GM19468 (cell line): ENCODE data around the gene HTR2C.
"Not testable (repeated sequence)": the region's sequence is repeated elsewhere in the genome, so short reads cannot be mapped to it uniquely, and the experiment has no call there.

Experiments used
- ATAC-seq: cut with Tn5 transposase; IDR thresholded peaks from one replicate; pipeline ENCODE4 v1.9.1; 2021; ENCODE audit warnings: mild to moderate bottlenecking, moderate library complexity, moderate number of reproducible peaks; ENCODE audit not compliant: unreplicated experiment; ENCODE audit errors: extremely low read depth

The HTR2C gene

DNA sequence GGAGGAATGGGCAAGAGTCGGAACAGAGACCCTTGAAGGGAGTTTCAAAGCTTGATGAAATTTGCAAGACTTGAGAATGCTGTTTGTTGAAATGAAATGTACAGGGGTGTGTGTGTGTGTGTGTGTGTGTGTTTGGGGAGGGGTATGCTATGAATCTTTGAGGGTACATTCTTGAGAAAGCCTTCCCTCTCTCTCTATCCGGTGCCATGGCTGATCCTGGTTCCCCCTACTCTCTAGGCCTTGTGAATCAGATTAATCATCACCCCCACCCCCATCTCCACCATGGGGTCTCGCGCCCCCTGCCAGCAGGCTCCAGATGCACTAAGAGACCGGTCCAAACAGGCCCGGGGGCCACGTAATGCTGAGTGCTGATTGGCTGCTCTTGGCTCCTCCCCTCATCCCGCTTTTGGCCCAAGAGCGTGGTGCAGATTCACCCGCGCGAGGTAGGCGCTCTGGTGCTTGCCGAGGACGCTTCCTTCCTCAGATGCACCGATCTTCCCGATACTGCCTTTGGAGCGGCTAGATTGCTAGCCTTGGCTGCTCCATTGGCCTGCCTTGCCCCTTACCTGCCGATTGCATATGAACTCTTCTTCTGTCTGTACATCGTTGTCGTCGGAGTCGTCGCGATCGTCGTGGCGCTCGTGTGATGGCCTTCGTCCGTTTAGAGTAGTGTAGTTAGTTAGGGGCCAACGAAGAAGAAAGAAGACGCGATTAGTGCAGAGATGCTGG, at the start of gene HTR2C:
HTR2C (plus strand) TSS at position 441 of the 729 bp plus-strand sequence. CDS start 142,851 bp downstream, outside the sequence.
- no peak for ATAC-seq

DNA sequence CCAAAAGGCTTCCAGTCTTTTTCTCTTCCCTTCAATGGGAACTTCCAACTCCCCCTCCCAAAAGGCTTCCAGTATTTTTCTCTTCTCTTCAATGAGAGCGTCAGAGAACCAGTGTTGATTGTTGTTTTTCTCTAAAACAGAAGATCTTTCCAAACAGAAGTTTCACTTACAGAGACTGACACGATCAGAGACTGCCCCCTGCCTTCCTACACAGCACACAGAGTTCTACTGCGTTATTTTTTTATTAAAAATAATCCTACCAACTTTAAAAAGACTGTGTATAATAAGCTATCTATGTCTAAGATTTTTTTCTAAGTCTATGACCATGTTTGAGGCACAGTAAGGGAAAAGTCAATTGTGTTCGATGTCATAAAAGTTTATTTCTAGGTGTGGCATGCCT, 3.5 kb upstream of the HTR2C start:
- no peak for ATAC-seq

DNA sequence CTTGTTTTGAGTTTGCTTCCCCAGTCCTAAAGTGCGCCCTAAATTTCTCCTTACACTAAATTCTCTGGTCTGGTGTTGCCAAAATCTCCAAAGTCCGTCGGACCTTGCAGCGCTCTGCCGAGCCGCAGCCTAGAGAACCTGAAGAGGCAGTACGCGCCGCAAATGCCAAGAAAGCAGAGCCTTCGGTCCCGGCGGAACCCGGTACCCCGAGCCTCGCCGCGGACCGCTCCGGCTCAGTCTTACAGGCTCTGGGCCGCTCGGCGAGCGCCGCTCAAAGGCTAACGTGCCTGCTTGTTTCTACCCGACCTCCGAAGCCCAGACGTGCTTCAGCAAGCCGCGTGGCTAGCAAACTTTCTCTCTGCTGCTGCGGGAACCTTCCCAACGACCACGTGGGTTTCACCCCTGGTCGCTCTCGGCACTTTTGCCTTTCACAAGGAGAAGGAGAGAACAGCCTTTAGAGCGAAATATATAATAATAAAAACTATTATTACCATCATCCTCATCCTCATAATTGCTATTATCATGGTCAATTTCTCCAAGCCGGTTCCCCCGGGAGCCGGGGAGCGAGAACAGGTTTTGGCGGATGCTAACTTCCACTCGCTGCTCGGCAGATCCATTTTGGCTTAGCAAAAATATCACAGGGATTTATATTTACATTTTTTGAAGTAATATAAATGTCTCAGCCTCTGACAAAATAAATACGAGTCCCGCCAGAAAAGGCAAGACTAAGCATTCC, 2.2 kb upstream of the HTR2C start:
- no peak for ATAC-seq

DNA sequence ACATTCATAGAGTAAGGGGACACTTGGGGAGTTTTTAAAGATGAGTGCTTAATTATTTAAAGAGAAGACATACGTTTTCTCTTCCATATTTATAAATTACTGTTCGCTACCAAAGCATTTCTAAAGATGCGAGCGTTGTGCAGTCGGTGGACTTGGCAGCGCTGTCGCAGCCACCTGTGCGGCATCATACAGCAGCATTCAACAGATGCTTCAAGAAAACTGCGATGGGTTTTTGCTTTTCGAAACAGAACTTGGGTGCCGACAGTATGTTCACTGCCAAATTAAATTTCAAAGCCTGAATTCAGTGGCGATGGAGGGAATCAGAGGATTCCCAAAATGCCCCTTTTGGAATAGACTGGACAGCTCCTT, 1.6 kb upstream of the HTR2C start:
- no peak for ATAC-seq

DNA sequence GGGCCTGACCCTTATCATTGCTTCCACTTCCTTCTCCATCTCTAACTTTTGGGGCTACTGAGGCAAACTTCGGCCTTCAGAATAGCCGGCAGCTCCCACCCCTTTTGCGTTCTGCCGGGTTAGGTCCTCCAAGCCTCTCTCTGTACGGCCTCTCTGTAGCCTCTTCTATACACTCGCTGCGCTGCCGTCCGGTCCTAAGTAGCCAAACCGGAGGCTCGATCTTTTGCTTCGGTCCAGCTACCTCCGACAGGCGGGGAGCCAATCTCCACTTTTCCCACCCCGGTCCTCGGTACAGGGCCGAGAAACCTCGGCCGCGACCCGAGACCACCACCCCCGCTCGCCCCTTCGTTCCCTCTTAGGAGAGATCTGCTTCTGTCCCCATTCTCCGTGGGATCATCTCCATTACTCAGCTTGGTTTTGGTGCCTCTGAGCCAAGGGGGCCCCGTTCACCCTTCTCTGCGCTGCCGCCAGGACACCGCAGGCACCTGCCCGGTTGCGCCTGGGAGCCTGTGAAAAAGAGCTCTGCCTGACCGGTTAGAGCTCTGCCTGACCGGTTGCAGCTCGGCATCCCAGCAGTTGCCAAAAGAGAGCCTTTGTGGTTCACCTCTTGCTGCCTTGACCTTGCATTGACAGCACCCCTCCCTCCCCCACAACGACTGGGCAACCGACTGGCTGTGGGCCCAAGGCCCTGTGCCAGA, 1.0 kb upstream of the HTR2C start:
- ATAC-seq: no peak

DNA sequence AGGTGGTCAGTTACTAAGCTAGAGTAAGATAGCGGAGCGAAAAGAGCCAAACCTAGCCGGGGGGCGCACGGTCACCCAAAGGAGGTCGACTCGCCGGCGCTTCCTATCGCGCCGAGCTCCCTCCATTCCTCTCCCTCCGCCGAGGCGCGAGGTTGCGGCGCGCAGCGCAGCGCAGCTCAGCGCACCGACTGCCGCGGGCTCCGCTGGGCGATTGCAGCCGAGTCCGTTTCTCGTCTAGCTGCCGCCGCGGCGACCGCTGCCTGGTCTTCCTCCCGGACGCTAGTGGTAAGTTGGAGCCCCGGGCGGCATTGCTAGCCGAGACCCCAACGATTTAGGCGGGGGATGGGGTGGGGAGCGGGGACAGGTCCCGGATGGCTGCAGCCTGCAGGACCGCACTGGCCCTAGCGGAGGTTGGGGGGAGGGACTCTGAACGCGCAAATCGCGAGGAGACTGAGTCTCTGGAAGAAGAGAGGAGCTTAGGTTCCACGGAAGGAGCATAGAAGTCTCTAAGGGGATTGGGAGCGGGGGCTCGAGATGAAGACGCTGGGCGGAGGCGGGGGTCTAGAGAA, 573 bp downstream of the HTR2C start:
- no peak for ATAC-seq

DNA sequence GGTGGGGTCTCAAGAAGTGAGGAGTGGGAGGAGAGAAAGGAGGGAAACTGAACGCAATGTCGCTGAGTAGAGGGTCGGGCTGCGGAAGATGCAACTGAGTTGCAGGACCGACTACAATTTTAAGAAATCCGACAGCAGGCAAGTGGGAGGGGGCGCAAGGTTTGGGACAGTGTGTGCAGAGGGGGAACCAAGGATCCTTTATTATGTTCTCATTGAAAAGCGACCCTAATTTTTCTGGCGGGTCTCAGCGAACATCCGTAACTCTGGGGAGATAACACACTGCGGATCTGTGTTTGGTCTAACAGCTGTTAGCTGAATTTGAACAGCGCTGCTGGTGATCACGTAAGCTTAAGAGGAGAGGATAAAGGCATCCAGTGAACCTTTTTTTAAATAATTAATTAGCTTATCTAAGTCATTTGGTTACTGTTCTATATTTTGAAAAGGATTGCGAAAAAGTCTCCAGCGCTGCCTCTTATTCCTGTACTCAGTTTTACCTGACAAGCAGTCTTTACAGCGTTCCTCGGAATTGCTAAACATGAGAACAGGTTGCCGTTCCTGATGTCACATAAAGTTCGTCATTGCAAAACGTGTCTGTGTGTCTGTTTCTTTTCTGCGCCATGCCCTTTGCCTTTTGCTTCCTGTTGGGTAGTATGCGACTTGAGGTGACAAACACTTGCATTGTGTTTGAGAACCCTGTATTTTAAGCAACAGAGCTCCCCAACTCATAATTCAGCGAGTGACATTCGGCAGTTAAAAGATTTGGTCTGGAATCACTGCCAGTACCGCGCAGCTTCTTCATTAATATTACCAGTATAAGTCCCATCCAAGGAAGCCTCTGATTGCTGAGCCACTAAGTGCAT, 1.3 kb downstream of the HTR2C start:
- ATAC-seq: no peak

DNA sequence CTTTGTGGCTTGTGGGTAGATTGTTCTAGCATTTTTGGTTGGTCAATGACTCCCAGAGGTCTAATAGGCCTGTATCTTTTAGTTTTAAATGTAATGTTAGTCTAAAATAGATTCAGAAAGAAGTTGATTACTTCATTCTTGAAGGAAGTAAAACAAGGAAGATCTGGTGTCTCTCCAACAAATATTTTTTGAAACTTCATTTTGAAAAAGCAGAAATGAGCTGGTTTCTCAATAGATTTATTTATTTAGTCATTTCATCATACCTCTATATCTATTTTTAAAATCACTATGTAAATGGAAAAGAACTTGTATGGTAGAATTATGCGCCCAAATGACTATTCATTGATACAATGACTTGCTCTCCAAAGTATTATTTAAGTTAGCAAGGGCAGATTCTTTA, 7.2 kb downstream of the HTR2C start:
- no peak for ATAC-seq

DNA sequence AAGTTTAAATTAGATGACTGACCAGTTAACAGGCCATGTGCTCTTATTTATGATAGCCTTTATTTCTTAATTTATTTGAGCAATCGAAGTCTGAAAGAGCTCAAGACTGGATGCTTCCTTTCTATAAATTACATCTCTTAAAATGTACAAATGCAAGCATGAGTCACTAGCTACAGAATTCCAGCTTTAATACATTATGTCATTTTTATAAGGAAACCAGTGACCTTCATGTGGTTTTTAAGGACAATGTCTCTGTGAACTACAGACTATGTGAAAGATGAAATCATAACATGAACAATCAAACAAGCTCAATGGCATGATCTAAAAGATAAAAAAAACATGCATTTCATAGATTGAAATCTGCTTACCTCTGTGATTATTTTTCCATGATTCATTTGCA, 15.4 kb downstream of the HTR2C start:
- ATAC-seq: no peak

DNA sequence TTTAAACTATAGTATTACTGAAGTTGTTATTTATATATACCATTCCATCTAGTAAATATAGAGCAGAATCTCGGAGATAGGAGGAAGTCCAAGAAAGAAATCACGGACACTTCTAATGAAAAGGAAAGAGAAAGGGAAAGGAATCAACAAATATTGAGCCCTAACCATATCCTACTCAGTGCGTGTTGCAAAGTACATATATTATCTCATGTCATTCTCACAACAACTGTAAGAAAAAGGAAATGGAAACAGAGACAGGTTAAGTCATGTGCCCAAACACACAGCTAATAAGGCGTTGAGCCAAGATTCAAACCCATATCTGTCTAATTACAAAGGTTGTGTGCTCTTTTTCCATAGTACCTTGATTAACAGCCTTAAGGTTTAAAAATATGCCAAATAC, 16.0 kb downstream of the HTR2C start:
- no peak for ATAC-seq

DNA sequence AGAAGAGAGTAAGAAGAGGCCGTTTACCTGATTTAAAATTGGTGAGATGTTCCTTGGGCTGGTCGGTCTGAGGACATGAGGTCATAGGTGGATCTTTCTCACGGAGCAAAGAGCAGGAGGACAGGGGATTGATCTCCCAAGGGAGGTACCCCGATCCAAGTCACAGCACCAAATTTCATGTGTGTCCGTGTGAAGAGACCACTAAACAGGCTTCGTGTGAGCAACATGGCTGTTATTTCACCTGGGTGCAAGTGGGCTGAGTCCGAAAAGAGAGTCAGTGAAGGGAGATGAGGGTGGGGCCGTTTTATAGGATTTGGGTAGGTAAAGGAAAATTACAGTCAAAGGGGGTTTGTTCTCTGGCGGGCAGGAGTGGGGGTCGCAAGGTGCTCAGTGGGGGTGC, 22.7 kb downstream of the HTR2C start:
- not testable (repeated sequence) for ATAC-seq

DNA sequence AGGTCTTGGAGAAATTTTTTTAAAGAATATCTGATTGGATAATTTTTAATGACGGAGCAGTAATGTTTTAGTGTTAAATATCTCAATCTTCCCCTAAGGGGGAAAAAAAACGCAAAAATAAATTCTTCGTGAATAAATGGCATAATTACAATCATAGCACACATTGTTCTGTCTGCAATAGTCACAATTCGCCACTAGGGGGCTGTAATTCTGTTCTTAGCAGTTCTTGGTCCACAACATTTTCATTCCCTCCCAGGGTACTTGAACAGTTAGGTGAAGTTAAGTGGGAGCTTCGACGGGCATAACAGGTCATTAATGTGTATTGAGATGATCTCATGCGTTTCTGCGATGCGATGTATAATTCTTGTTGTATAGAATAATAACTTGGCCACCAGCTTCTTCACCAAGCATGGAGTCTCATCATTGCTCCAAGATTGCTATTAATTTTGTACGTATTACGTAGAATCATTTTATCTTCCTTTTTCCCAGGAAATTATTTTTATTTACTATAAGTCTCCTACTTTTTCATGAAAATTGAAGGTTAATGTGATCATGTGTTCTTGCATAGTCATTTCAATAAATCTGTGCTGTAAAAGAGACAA, 27.2 kb downstream of the HTR2C start:
- no peak for ATAC-seq

DNA sequence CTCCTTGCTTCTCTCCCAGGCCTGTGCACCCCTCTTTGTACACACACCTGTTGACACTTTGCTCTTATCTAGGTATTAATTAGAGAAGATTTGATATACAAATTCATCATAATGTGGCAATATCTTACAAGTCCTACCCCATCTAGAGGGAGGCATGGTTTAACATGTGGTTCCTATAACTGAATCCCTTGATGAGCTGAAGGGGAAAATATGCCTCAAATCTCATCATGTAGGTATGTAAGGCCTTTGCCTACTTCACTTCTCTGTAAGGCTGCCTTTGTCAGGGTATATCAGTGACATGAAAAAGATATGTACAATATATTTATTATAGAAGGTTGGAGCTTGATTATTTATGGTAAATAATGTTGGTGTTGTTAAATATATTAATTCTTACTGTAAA, 31.9 kb downstream of the HTR2C start:
- ATAC-seq: no peak

DNA sequence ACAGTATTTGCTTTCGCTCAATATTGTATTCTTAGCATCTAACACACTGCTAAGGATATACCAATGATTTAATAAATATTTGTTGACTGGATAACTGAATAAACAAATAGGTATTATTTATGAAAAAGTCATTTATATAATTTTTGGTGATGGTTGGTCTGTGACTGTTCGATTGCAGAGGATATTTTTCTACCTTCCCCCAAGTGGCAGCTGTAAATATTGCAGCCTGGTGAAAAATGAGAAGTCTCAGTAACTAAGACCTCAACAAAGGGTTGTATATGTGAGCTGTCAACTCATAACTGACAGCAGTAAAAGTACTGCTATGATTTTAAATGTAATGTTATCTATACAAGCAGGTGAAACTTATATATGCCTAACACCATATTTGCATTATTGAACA, 36.0 kb downstream of the HTR2C start:
- ATAC-seq: no peak

DNA sequence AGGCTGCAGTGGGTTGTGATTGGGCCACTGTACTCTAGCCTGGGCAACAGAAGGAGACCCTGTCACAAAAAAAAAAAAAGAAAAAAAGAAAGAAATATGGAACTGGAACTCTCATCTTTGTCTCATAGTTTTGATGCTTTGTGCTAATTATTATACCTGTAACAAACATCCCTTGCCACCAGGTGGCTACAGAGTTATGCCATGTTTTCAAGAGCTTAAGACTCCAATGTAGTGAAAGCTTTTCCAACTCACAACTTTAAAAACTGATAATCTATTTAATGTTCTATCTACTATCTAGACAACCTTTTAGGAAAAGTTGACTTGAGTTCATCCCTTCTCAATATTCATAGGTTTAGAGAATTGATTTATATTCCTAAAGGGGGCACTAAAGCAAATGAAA, 42.4 kb downstream of the HTR2C start:
- ATAC-seq: no peak

DNA sequence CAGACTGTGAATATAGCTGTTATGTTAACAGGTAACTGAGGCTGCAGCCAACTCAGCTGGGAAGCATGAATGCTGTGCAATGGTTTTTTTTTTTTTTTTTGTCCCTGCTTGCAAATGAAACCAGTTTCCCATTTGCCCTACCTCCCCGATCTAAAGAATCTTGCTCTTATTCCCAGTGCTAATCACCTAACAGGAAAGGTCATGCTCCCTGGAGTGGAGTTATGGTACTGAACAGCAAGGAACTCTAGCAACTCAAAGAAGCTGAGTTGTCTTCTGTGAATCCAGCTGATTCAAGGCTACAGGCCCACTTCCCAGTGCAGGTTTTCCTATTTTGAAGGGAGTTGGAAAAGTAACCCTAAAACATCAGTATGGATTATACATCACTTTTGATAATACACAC, 52.1 kb downstream of the HTR2C start:
- ATAC-seq: no peak

DNA sequence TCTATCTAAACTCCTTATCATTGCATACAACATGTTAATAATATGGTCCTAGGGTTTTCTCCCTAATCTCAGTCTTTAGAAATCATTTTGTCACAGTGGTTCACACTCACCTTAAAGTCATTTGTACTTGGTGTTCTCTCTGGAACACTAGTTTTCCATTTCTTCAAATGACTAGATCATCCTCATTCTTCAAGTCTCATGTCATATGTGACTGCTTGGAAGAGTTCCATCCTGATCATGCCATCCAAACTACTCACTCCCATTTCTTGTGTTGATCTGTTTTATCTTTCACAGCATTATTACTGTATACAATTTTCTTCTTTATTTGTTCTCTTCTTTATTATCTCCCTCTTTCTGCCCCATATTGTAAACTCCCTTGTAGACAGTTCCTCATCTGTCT, 66.5 kb downstream of the HTR2C start:
- ATAC-seq: no peak

DNA sequence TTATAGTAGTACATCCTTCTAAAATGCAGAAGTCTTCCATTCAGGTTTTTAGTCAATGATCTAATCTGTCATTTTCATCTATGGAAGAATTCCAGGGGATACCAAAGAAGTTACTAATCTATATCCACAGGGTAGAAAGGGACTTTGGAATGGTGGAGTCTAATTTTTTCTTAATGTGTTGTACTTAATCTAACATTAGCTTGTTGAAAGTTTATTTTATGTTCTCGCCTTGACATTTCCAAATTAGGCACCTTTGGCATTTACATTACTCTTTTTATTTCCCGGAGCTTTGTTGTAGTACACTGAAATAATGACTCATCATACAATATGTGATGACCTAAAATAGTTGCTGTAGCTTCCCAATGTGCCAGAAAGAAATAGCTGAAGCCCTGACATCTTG, 91.5 kb downstream of the HTR2C start:
- no peak for ATAC-seq

DNA sequence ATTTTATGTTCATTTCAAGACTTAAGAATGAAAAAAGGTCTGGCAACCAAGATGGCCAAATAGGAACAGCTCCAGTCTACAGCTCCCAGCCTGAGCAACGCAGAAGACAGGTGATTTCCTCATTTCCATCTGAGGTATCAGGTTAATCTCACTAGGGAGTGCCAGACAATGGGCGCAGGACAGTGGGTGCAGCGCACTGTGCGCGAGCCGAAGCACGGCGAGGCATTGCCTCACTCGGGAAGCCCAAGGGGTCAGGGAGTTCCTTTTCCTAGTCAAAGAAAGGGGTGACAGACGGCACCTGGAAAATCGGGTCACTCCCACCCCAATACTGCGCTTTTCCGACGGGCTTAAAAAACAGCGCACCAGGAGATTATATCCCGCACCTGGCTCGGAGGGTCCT, 116.6 kb downstream of the HTR2C start:
- not testable (repeated sequence) for ATAC-seq

DNA sequence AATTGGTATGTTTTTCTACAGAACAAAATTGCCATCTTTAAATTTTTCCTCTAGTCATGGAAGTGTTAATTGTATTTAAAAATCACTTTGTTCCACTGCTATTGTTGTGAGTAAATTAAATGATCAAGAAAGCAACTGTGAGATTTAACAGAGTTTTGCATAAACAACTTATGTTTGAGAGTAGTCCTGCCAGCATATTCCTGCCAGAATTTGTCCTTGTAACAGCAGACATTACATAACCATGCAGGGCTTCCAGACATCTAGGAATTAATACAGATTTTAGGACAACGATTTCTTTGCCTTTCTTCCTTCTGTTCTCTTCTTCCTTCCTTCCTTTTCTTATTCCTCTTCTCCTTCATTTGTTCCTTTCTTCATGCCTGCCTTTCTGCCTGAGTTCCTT, 125.5 kb downstream of the HTR2C start:
- ATAC-seq: no peak
